GM18861 (cell line): ENCODE results near the gene SLC66A3.

Experiments
- ATAC-seq: cut with Tn5 transposase; IDR thresholded peaks from one replicate; pipeline ENCODE4 v1.9.1; 2021; ENCODE audit not compliant: unreplicated experiment

SLC66A3 gene

DNA sequence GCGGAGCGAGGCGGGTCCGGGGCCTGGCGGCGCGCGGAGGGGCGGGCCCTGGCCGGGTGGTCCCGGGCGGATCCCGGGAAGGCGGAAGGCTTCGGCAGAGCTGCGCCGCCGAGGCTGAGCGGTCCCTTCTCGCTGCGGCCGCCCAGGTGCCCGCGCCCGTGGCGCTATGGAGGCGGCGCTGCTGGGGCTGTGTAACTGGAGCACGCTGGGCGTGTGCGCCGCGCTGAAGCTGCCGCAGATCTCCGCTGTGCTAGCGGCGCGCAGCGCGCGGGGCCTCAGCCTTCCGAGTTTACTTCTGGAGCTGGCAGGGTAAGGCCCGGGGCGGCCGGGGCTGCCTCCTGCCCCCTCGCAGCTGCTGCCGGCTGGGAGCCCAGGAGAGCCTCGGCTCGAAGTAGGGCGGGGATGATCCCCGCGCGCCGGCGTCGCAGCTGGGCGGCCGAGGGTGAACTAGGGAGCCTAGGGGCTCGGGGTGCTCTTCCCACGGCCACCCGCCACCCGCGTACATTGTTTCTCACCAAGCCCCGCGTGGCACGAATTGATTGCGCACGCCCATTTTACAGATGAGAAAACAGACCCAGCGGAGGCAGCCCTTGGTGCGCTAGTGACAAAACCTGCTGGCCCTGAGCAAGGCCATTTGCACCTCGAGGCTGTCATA is at the start of gene SLC66A3:
SLC66A3 (plus strand) TSS at position 87 of the 655 bp plus-strand sequence; CDS start at position 167, 80 bp downstream.
- ATAC-seq, result peak; percentile 75

DNA sequence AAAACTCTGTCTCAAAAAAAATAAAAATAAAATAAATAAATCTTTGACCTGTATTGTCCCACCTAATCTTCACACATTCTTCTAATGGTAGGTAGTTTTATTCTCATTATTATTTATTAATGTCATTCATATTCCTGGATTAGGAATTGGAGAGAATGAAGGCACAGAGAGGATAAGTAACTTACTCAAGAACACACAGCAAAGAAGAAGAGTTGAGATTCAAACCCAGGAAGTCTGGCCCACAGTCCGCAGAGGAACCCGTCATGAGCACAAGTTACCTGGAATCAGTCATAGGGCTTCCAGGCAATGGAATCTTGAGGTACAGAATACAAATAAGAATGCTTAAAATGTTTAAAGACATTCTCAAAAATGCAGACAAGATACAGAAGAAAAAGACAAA is 46.3 kb upstream of the SLC66A3 start:
- no peak for ATAC-seq

DNA sequence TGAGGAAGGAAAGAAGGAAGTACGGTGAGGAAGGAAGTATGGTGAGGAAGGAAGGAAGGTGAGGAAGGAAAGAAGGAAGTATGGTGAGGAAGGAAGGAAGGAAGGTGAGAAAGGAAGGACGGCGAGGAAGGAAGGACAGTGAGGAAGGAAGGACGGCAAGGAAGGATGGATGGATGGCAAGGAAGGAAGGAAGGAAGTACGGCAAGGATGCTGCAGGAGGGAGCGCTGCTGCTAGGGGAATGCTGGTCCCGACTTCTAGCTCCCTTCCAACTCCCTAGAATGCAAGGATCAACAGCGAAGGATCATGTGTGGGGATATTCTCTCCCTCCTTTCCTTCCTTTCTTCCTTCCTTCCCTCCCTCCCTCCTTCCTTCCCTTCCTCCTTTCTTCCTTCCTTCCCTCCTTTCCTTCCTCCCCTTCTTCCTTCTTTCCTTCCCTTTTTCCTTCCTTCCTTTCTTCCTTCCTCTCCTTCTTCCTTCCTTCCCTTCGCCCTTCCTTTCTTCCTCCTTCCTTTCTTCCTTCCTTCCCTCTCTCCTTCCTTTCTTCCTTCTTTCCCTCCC is 42.3 kb upstream of the SLC66A3 start:
- ATAC-seq, result no peak

DNA sequence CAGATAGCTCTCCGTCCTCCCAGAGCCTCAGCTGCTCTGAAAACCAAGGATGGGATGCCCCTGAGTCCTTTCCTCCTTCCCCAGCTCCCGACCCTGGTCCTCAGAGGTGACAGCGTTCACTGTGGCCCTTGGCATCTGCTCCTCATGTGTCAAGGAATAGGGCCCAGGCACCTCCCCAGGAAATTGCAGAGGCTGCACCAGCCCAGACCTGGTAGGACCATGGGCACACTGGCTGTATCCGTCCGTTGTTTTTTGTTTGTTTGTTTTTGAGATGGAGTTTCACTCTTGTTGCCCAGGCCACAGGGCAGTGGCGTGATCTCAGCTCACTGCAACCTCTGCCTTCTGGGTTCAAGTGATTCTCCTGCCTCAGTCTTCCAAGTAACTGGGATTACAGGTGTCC is 37.5 kb upstream of the SLC66A3 start:
- ATAC-seq, result no peak

DNA sequence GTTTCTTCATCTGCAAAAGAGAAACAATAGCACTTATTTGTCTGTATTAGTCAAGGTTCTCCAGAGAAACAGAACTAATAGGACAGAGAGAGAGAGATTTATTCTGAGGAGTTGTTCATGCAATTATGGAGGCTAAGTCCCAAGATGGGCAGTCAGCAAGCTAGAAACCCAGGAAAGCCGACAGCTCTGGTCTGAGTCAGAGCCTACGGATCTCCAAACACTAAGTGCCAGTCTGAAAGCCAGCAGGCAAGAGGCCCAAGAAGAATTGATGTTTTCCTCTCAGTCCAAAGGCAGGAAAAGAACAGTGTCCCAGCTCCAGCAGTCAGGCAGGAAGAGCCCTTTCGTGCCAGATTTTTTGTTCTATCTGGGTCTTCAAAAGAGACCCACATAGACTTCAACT is 36.5 kb upstream of the SLC66A3 start:
- no peak for ATAC-seq

DNA sequence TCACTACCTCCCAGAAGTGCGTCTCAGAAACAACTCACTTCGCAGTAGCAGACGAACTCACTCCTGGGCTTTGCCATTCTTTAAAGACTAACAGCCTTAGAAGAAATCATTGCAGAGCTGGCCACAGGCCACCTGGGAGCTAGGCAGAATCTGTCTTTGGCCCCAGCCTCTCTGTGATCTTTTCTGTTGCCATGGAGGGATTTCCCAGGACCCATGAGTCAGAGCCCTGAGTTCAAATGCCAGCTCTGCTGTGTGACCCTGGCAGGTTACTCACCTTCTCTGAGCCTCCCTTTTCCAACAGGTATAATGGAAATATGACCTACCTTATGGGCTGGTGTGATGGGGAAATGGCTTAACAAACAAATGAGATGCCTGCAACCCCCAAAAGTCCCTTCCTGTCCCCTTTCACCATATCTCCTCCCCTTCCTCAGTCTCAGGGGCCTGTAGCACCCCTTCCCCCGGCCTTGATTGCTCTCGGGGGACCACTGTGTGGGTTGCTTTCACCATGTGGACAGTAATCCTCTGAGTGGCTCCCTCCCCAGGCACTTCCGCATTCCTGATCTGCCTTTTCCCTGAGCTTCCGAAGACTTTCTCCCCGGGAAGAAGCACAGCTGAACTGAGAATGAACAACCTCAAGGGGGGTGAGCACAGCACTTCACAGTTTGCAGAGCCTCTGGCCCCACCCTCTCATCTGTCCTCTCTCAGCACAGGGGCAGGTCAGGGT is 34.0 kb upstream of the SLC66A3 start:
- no peak for ATAC-seq

DNA sequence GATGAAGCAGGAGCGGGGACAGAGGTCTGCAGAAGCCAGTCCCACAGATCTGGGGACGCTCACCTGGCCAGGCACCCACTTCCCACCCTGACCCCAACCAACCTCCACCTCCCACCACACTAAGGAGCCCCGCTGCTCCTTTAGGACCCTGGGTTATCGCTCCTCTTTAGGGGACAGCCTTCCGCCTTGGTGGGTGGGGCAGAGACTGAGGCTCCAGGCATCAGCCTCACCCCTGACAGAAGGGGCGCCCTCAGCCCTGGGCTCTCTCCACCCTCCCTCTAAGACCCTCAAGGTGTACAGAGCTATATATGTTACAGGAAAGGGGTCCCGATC is 33.5 kb upstream of the SLC66A3 start:
- ATAC-seq, result no peak

DNA sequence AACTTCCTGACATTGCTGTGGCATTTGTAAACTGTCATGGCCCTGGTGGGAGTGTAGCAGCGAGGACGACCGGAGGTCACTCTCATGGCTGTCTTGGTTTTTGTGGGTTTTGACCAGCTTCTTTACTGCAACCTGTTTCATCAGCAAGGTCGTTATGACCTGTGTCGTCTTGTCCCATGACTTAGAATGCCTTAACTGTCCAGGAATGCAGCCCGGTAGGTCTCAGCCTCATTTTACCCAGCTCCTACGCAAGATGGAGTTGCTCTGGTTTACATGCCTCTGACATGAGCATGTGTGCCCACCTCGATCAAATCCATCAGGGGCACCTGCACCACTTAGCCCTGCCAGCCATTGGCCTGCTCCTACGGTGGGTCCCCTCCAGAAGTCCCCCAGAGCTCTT is 32.9 kb upstream of the SLC66A3 start:
- ATAC-seq, result no peak

DNA sequence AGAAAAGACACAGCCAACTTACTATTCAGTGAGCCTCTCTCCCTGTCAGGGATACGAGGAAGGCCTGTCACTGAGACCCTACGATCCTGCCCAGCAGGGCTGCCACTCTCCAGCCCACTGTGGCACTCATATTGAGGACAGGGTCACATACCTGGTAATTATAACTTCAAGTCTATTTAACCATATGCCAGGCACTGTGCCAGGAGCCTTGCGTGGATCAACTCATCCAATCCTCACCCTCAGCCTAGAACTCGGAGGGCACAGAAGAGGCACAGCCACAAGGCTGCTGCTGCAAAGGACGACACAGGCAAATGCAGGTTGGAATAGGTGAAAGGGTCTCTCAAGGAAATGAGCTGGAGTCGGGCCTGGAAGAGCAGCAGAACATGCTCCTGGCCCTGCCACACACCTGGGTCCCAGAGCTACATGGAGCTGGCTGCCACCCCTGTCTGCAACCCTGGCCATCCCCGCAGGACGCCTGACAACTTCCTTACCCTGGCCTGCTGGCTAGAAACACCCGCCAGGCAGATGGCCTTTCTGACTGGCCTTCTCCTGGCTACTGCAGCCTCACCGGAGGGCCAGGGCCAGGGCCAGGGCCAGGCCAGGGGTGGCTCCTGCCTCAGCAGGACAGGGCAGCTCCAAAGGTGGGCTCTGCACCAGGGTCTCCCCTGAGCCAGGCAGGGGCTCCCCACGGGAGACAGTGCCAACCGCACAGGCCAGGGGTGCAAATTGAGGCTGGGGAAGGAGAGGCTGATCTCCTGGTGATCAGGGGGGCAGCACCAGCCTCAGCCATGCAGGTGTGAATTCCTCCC is 32.1 kb upstream of the SLC66A3 start:
- ATAC-seq, result no peak

DNA sequence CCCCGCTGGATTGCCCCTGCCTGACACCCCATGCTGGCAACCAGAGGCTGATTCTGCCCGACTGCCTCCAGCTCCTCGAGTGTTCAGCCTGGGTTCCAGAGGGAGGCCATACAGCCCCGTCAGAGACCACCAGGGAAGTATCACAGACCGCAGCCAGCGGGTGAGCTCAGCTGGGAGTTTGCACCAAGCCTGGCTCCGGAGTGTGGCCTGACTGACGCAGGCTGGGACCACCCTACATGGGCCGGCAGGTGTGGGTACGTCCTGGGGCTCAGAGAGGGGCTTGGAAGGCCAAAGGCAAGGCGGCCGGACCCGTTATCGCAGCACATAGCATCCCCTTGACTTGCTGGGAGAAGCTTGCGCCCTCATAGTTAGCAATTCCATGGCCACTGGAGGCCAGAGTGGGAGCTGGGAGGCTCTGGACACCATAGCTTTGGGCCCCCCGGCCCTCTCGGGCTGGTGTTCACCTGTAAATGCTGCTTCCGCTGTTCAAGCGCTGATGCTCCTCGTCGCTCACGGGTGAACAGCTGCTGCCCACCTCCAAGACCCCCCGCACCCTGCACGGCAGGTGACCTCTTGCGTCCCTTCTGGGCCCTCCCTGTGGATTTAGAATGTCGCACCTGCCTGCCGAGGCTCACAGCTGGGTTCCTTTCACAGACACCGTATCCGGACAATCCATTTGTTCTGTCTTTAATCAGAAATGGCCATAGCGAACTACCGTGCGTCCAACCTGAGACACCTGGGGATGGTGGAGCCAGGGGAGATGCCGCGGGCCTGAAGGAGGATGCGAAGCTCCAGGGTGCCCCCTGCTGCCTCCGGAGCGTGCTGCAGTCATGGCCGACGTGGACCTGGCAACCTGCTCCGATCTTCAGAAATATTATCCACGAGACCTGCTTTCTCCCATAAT is 31.2 kb upstream of the SLC66A3 start:
- ATAC-seq, result no peak

DNA sequence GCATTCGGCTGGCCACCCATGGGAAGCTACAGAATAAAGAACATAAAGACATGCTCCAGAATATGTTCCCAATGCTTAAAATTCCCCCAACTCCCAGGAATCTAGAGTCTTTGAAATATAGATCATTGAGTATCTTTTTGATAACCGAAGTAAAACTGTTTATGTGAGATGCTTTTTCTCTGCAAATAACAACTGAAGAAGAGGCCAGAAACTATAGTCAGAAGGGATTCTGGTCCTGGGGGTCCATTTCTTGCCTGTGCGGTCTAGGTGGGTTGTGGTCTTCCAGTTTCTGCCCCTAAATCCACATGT is 30.6 kb upstream of the SLC66A3 start:
- ATAC-seq, result no peak

DNA sequence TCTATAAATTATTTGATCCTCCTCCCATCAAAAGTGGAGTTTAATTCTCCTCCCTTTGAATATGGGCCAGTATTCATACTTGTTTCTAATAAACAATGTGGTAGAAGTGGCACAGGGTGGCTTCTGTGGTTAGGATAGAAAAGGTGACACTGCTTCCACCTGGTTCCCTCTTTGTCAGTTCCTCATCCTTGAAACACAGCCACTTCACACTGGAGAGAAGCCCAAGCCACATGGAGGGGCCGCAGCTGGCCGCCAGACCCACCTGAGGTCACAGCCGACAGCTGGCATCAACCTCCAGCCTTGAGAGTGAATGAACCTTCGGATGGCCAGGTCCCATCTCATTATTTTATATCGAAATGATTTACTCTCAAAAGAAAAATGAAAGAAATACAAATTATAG is 27.5 kb upstream of the SLC66A3 start:
- ATAC-seq, result no peak

DNA sequence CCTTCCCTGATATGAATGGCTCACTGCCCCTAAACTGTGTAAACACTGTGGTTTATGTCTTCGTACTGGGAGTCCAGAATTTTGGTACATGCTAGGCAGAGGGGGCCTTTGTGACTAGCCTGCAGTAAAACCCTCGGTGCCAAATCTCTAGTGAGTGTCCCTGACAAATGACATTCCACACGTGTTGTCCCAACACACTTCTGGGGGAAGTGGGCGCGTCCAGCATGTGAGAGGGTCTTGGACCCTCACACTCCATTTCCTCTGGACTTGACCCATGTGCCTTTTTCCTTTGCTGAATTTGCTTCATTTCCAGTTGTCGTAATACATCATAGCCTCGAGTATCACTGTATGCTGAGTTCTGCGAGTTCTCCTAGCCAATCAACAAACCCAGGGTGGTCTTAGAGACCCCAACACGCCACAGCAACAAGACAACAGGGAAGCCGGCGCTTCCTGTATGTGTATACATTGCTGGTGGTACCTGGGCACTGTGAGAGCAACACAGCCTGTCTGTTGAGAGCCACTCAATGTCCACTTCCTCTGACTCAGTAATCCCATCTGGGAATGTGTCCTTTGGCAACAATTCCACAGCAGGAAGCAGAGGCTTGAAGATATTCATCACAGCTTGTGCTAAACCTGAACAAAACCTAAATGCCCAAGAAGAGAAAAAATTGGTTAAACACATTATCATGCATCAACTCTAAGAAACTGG is 26.9 kb upstream of the SLC66A3 start:
- ATAC-seq, result no peak

DNA sequence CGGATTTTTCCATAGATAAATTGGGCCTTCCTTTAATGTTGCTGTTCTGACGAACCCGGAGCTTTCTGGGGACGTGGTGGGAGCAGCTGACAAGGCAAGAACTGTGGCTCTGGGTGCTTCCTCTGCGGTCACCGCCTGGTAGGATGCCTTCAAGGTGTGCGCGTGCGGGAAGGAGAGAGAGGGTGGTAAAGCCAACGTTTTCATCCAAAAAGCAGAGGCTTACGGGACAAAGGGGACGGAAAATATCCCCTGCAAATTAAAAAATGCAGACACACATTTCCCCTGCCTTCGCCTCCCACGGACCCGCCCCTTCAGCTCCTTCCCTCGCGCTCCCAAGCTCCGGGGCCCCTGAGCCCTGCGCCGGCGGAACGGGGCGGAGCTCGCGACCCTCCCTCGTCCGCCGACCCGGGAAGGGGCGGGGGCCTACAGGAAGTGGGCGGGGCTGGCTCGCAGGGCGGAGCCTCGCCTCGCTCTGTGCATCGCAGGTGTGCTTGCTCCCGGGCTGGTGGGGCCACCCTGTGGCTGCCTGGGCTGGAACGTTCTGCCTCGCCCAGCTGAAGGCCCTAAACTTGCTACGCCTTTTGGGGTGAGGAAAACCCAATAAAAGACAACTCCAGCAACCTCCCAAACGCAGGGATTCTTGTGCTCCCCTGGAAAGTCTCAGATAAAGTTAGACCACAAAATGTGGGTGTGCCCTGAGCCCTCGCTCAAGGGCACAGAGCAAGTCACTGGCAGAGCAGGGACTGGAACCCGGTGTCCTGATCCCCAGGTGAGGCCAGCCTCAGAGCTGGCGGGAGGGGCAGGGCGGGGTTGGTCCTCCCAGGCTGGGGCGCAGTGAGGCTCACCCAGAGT is 25.4 kb upstream of the SLC66A3 start:
- ATAC-seq, result peak; percentile 70

DNA sequence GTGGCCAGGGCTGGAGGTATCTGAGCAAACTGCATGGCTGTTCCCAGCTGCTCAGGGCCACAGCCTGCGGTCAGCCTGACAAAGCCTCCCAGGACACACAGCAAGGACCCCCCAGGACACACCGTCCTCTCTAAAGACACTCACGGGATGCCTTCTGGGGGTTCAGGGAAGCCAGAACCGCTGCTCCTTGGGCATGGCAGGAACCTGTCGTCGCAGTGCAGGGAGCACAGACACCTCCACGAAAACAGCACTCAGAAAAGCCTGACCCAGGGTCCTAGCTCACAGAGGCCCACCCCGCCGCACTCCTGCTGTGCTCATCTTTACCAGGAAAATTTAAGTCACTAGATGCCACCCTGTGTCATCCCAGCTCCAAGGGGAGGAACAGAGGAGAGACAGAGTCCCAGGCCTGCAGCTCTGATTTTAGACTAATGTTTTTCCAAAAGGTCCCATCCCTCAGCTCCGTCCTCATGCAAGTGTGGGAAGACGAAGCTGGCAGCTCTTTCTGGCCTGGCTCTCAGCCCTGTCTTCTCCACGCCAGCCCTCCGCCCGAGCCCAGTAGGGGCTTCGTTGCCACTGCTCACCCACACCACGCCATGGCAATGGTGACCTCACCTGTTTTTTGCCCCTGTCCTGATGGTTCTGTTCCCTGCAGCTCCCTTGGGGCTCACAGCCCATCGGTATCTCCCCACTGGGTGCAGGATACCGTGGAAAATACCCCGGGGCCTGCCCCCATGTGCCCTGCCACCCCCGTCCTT is 23.9 kb upstream of the SLC66A3 start:
- ATAC-seq, result no peak

DNA sequence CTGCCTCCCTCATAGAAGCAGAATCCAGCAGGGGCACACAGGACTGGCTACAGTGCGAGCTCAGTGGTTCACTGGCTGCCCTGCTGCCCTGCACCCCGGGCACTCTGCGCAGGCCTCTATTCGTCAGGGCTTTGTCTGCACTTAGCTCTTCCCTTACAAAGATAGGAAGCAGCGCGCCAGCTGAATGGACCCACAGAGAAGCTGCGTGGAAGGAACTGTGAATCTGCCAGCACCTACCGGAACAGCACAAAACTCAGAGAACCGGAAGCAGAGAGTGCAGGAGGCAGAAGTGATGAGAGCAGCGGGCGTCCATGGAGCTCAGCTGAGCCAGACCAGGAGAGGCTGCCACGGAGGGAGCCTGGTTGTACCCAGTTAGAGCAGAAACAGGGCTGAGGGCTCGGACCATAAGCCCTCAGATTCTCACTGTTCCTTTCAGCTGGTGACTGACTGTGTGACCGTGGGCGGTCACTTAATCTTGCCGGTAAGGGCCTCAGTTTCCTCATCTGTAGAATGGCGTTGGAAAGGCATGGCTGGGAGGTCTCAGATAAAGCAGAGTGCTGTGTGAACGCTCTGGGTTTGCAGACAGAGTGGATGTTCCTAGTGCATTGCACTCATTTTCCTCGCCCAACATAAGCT is 23.1 kb upstream of the SLC66A3 start:
- ATAC-seq, result no peak

DNA sequence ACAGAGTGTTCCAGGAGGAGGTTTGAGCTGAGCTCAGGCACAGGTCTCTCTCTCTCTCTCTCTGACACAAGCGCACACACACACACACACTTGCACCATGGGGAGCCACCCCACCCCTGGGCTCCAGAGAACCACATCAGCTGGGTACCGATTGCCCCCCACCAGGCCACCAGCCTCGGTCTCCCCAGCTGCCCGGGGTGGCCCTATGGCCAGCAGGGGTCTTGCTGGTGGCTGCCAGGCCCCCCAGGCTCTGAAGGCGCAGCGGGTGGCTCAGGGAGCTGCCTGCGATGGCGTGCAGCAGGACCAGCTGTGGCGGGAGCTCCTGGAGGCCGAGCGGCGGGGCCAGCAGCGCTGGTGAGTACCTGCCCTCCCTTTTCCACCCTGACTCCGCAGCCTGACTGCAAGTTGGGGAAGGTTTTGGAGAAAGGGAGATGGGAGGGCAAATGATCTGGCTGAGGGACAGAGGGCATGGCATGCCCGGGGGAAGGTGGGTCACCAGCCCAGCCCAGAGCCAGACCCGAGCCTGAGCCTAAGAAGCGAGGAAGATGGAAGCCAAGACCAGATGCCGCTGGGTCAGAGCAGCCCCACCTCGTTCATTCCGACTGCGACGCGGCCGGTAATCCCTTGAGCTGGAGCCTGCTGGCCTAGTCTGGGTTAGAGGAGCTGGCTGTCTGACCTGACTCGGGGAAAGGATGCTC is 21.9 kb upstream of the SLC66A3 start:
- ATAC-seq, result no peak

DNA sequence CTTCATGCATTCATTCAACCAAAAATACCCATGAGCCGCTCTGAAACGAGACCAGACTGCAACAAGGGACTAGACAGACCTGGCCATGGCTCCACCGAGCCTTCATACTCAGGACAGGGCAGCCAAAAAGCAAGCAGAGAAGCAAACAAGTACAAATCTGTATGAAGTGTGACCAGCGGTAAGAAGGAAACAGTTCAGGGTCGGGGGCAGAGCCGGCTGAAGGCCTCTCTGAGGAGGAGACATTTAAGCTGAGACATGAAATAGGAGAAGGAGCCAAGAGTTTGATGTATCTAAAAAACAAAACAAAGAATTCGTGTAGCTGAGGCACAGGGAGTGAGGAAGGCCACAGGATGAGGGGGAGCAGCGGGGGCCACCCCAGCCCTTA is 21.3 kb upstream of the SLC66A3 start:
- ATAC-seq, result no peak
